Retinal pigment epithelial cell (primary cell): ENCODE results near the gene PFN1.
"Not testable (repeated sequence)": the region's sequence is repeated elsewhere in the genome, so short reads cannot be mapped to it uniquely, and the experiment has no call there.

Experiments
- DNase-seq: peaks from one replicate; pipeline ENCODE4 v3.0.0-alpha.2; 2010; ENCODE audit warnings: low read depth
- H3K4me3 ChIP-seq: 2 replicates; pipeline ENCODE4 v1.5.1; 2011; ENCODE audit warnings: mild to moderate bottlenecking, low read length, control low read depth, moderate library complexity
- CTCF ChIP-seq: conservative IDR thresholded peaks from 2 replicates; pipeline ENCODE4 v1.5.1; 2011; ENCODE audit warnings: low read depth, low read length, control low read depth, inconsistent platforms

PFN1 gene

DNA sequence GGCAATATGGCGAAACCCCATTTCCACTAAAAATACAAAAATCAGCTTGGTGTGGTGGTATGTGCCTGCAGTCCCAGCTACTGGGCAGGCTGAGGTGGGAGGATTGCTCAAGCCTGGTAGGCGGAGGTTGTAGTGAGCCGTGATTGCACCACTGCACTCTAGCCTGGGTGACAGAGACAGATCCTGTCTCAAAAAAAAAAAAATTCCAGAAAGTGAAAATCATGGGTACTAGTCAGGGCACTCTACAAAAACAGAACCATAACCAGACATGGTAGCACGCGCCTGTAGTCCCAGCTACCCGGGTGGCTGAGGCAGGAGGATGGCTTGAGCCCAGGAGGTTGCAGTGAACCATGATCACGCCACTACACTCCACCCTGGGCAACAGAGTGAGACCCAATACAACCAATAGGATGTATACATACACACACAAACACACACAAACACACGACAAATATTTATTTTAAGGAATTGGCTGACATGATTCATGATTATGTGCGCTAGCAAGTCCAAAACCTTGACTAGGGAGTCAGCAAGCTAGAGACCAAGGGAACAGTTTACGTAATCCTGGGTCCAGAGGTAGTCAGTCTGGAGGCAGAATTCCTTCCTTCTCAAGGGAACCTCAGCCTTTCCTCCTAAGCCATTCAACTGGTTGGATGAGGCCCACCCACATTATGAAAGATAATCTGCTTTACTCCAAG, 27.8 kb downstream of the PFN1 start:
- TF ChIP-seq CTCF, result no peak
- no peak for DNase-seq
- no peak overlapping the region for H3K4me3 ChIP-seq

DNA sequence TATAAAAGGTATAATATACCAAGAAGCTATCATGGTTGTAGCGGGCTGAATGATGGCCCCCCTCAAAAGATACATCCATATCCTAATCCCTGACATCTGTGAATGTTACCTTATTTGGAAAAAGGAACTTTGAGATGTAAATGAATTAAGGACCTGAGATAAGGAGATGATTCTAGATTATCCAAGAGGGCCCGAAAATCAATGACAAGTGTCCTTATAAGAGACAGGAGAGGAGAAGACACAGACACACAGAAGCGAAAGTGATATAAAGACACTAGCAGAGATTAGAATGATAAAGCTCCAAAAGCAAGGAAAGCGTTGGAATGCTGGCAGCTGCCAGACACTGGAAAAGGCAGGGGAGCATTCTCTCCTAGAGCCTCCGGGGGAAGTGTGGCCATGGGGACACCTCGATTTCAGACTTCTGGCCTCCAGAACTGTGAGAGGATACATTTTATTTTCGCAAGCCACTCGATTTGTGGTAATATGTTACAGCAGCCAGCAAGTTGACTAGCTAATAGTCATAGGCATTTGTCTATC, 28.8 kb downstream of the PFN1 start:
- no peak overlapping the region for H3K4me3 ChIP-seq
- DNase-seq, result no peak
- TF ChIP-seq CTCF, result no peak

DNA sequence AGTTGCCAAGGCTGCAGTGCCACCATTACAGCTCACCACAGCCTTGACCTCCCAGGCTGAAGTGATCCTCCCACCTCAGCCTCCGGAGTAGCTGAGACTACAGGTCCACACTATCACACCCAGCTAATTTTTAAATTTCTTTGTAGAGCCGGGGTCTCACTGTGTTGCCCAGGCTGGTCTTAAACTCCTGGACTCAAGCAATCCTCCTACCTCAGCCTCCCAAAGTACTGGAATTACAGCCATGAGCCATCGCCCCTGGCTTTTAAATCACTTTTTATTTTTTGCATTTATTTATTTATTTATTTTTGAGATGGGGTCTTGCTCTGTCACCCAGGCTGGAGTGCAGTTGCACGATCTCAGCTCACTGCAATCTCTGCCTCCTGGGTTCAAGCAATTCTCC, 33.8 kb downstream of the PFN1 start:
- DNase-seq, H3K4me3 ChIP-seq: not testable (repeated sequence)

DNA sequence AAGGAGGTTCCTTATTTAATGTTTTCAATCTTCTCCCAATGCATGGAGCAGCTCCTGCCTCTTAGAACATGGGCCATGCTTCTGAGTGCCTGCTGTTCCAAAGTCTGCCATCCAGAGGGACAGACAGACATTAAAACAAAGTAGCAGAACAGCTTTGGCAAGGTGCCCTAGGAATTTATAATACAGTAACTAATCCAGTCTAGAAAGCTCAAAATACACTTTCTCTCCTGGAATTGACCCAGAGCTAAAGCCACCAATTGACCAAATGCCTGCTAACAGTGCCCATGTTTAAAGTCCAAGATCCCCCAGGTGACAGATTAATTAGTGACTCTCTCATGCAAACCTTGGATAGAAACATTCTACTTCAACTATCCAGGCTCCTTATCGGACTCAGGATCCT, 34.3 kb downstream of the PFN1 start:
- H3K4me3 ChIP-seq, result no peak overlapping the region
- peak; percentile 31 for TF ChIP-seq CTCF
- DNase-seq, result peak; percentile 69

DNA sequence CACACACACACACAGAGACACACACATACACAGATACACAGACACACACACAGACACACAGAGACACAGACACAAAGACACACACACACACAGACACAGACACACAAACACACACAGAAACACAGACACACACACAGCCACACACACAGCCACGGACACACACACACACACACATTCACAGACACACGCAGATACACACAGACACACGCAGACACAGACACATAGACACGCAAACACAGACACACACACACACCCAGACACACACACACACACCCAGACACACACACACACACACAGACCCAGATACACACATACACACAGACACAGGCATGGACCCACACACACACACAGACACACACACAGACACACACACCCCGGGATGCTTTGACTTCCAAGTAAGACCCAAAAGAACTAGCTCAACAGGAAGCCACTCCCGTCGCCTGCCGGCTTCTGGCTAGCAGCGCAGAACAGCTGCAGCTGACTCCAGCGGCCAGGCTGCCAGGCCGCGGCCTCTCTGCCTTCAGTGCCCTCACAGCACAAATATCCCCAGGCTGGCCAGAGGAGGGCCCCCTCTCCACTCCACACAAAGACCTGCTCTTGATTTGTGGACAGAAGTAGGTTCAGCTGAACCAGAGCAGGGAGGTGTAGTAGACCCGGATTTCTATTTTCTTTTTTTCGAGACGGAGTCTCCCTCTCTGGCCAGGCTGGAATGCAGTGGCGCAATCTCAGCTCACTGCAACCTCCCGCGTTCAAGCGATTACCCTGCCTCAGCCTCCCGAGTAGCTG, 39.4 kb downstream of the PFN1 start:
- peak; percentile 62 for DNase-seq
- peak; percentile 87 for TF ChIP-seq CTCF
- H3K4me3 ChIP-seq, result no peak overlapping the region

- no peak overlapping the region for H3K4me3 ChIP-seq
- no peak for TF ChIP-seq CTCF
- no peak for DNase-seq
These were observed 40.0 kb downstream of the PFN1 start for GRCh38 chr17:4908301-4908700.

DNA sequence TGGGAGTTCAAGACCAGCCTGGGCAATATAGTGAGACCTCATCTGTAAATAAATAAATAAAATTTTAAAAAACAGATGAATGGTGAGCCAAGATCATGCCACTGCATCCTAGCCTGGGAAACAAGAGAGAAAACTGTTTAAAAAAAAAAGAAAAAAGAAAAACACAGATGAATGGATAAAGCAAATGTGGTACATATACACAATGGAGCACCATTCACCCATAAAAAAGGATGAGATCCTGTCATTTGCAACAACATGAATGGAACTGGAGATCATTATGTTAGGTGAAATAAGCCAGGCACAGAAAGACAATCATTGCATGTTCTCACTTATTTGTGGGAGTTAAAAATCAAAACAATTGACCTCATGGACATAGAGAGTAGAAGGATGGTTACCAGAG, 41.7 kb downstream of the PFN1 start:
- not testable (repeated sequence) for H3K4me3 ChIP-seq, DNase-seq
